Thymus (tissue), 11 donors: Measurements from ENCODE around the gene FOSB. TPM values are rescaled to one million over a fixed set of nuclear protein-coding genes. Genes with fewer than 3 reads are reported as not detected.

ENCODE experiments used
- DNase-seq, 9 donors: peaks; one replicate each; pipeline ENCODE4 v3.0.0-alpha.2; 2013; ENCODE audit warnings: low spot score in 9 of 9, low read depth in 6 of 9, missing footprints in 1 of 9
- H3K27ac ChIP-seq, 2 donors: one replicate each; pipeline ENCODE4 v1.5.1; 2013; ENCODE audit warnings: control low read depth in 1 of 2, low read depth in 1 of 2, low read length in 1 of 2, mild to moderate bottlenecking in 1 of 2, moderate library complexity in 1 of 2
- H3K27me3 ChIP-seq, 2 donors: one replicate each; pipeline ENCODE4 v1.5.1; 2013; ENCODE audit warnings: low read length in 1 of 2; ENCODE audit not compliant: control insufficient read depth in 2 of 2, insufficient read depth in 1 of 2
- H3K36me3 ChIP-seq, 2 donors: one replicate each; pipeline ENCODE4 v1.5.1; 2013; ENCODE audit warnings: low read length in 1 of 2, mild to moderate bottlenecking in 1 of 2, moderate library complexity in 1 of 2; ENCODE audit not compliant: control insufficient read depth in 2 of 2, insufficient read depth in 2 of 2
- H3K4me1 ChIP-seq, 2 donors: one replicate each; pipeline ENCODE4 v1.5.1; 2013; ENCODE audit warnings: low read length in 2 of 2; ENCODE audit not compliant: control insufficient read depth in 2 of 2, insufficient read depth in 2 of 2
- H3K4me3 ChIP-seq, 2 donors: one replicate each; pipeline ENCODE4 v1.5.1; 2013; ENCODE audit warnings: low read length in 2 of 2, control low read depth in 1 of 2, mild to moderate bottlenecking in 1 of 2
- H3K9me3 ChIP-seq, 2 donors: one replicate each; pipeline ENCODE4 v1.5.1; 2013; ENCODE audit warnings: low read length in 1 of 2, mild to moderate bottlenecking in 1 of 2; ENCODE audit not compliant: control insufficient read depth in 2 of 2, insufficient read depth in 1 of 2
- WGBS: extraction: QIAGEN DNeasy Blood & Tissue Kit; methylation state at CpG from one replicate; pipeline ENCODE4 v1.1.7; 2013; 5-methylcytosine and 5-hydroxymethylcytosine counted together
- polyA plus RNA-seq: library from polyadenylated mRNA; stranded (reverse); fragments of 200-250 nt; gene quantifications from one replicate; pipeline ENCODE4 v1.2.3, GENCODE V29; 2013
- total RNA-seq: library from RNA; stranded (reverse); fragments of 120-200 nt; gene quantifications from one replicate; pipeline ENCODE4 v1.2.4, GENCODE V29; 2013
- donor health status: healthy.

The FOSB gene
- total and polyA plus RNA-seq, 2 donors, result 6.1 to 7.1 TPM

GRCh38 chr19:45517238-45517637 lies 49.4 kb downstream of the FOSB start:
- H3K27me3 ChIP-seq, result no peaks in the 10 kb centered on the region
- H3K4me3 ChIP-seq, result no peak overlapping the region
- peaks cover 37 to 62% of the 10 kb centered on the region in 2 donors for H3K36me3 ChIP-seq
- DNase-seq, result no peak
- H3K27ac ChIP-seq, result no peak overlapping the region
- peaks cover 10 to 18% of the 10 kb centered on the region in 2 donors for H3K4me1 ChIP-seq
- WGBS, result 93% methylated on average over 7 of the region's 7 CpGs
- H3K9me3 ChIP-seq, result no peaks in the 10 kb centered on the region

DNA sequence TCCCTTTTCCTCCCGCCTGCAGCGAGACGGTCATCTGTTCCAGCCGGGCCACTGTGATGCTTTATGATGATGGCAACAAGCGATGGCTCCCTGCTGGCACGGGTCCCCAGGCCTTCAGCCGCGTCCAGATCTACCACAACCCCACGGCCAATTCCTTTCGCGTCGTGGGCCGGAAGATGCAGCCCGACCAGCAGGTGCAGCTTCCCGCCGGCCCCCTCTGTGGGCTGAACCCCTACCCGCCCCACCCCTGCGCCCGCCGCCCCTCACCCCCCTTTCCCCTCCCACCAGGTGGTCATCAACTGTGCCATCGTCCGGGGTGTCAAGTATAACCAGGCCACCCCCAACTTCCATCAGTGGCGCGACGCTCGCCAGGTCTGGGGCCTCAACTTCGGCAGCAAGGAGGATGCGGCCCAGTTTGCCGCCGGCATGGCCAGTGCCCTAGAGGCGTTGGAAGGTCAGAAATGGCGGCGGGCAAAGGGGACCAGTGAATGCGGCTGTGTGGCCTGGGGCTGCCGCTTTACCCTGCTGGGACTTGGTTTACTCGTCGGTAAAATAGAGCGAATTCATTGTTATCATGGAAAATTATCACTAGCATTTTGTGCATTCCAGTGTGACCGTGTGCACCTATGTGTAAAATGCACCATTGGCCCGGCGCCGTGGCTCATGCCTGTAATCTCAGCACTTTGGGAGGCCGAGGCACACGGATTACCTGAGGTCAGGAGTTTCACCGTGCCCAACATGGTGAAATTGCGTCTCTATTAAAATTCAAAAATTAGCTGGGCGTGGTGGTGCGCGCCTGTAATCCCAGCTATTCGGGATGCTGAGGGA lies 50.1 kb downstream of the FOSB start:
- Histone ChIP-seq H3K36me3 (peaks cover 43 to 67% of the 10 kb centered on the region in 2 donors), H3K4me1 (peaks cover 10 to 18% of the 10 kb centered on the region in 2 donors), H3K27me3 (no peaks in the 10 kb centered on the region), H3K4me3 (no peak overlapping the region), H3K9me3 (no peaks in the 10 kb centered on the region), H3K27ac (no peak overlapping the region)
- DNase-seq, result no peak
- WGBS, result 96% methylated on average over 50 of the region's 50 CpGs

DNA sequence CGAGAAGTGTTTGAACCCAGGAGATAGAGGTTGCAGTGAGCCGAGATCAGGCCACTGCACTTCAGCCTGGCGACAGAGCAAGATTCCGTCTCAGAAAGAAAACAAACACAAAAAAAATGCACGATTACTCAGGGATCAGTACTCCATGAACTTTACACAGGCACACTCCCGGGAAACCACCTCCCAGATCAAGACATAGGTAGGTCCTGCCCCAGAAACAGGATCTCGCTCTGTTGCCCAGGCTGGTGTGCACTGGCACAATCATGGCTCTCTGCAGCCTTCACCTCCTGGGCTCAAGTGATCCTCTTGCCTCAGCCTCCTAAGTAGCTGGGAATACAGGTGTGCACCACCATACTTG lies 50.7 kb downstream of the FOSB start:
- Histone ChIP-seq H3K27ac (no peak overlapping the region), H3K9me3 (no peaks in the 10 kb centered on the region), H3K36me3 (peaks cover 46 to 67% of the 10 kb centered on the region in 2 donors), H3K4me1 (peaks cover 10 to 18% of the 10 kb centered on the region in 2 donors), H3K27me3 (no peaks in the 10 kb centered on the region), H3K4me3 (no peak overlapping the region)
- WGBS, result 96% methylated on average over 7 of the region's 7 CpGs
- DNase-seq, result no peak

DNA sequence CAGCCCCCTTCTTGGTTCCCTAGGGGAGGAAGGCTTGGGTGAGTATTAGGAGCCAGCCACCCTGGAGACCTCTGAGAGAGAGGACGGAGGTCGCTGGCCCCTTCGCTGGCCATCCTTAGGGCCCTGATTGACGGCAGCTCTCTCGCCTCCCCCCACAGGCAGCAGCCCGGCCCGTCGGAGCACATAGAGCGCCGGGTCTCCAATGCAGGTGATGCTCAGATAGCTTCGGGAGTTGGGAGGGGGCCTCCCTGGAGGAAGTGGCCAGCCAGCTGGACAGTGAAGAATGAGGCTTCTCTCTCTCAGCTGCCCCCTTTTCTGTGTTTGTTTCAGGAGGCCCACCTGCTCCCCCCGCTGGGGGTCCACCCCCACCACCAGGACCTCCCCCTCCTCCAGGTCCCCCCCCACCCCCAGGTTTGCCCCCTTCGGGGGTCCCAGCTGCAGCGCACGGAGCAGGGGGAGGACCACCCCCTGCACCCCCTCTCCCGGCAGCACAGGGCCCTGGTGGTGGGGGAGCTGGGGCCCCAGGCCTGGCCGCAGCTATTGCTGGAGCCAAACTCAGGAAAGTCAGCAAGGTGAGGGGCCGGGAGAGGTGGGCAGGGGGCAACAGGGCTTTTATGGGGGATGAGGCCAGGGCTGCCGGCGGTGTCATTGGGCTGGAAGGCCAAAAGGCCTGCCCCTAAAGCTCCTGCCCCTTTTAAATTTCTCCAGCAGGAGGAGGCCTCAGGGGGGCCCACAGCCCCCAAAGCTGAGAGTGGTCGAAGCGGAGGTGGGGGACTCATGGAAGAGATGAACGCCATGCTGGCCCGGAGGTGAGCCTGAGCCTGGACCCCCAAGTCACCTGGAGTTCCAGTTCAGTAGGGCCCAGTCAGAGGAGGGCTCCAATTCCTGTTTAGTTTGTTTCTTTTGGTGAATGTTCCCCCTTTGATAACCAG lies 54.5 kb downstream of the FOSB start:
- Histone ChIP-seq H3K27ac (no peak overlapping the region), H3K9me3 (no peaks in the 10 kb centered on the region), H3K4me1 (no peaks in the 10 kb centered on the region), H3K27me3 (no peaks in the 10 kb centered on the region), H3K4me3 (no peak overlapping the region), H3K36me3 (peaks cover 71 to 80% of the 10 kb centered on the region in 2 donors)
- no peak for DNase-seq
- 96% methylated on average over 24 of the region's 24 CpGs for WGBS

- no peak overlapping the region for H3K4me3 ChIP-seq
- H3K36me3 ChIP-seq, result peaks cover 59 to 66% of the 10 kb centered on the region in 2 donors
- peak in 8 of 9 donors; percentile 13 to 82 (median 61) for DNase-seq
- H3K27me3 ChIP-seq, result peaks cover 0 to 8% of the 10 kb centered on the region in 2 donors
- 82% methylated on average over 9 of the region's 9 CpGs for WGBS
- H3K9me3 ChIP-seq, result no peaks in the 10 kb centered on the region
- H3K27ac ChIP-seq, result no peak overlapping the region
- peaks cover 0 to 2% of the 10 kb centered on the region in 2 donors for H3K4me1 ChIP-seq
Observed at GRCh38 chr19:45523642-45524256, 56.0 kb downstream of the FOSB start.

GRCh38 chr19:45524575-45525129 lies 56.9 kb downstream of the FOSB start:
- Histone ChIP-seq H3K27ac (no peak overlapping the region), H3K9me3 (no peaks in the 10 kb centered on the region), H3K27me3 (peaks cover 0 to 17% of the 10 kb centered on the region in 2 donors), H3K36me3 (peaks cover 59 to 61% of the 10 kb centered on the region in 2 donors), H3K4me3 (no peak overlapping the region), H3K4me1 (peaks cover 4 to 11% of the 10 kb centered on the region in 2 donors)
- WGBS, result 99% methylated on average over 15 of the region's 15 CpGs
- no peak for DNase-seq

Other genes with a start within 250 kb of the FOSB start
- 0.42 TPM for gene EXOC3L2, start 222.6 kb upstream of the FOSB start, total RNA-seq
- 0.75 TPM for gene EXOC3L2, start 222.6 kb upstream of the FOSB start, polyA plus RNA-seq
- gene MARK4, start 216.7 kb upstream of the FOSB start, total RNA-seq, result 6.0 TPM
- gene MARK4, start 216.7 kb upstream of the FOSB start, polyA plus RNA-seq, result 9.8 TPM
- 2.3 TPM for gene CKM, start 145.1 kb upstream of the FOSB start, total RNA-seq
- 4.5 TPM for gene CKM, start 145.1 kb upstream of the FOSB start, polyA plus RNA-seq
- 2.5 TPM for gene KLC3, start 127.2 kb upstream of the FOSB start, total RNA-seq
- gene KLC3, start 127.2 kb upstream of the FOSB start, polyA plus RNA-seq, result 5.5 TPM
- gene ERCC2, start 97.4 kb upstream of the FOSB start, total RNA-seq, result 5.0 TPM
- gene ERCC2, start 97.4 kb upstream of the FOSB start, polyA plus RNA-seq, result 14.2 TPM
- gene PPP1R13L, start 62.9 kb upstream of the FOSB start, total RNA-seq, result 1.7 TPM
- 41.6 TPM for gene PPP1R13L, start 62.9 kb upstream of the FOSB start, polyA plus RNA-seq
- gene POLR1G, start 61.4 kb upstream of the FOSB start, total RNA-seq, result 5.8 TPM
- gene POLR1G, start 61.4 kb upstream of the FOSB start, polyA plus RNA-seq, result 1.8 TPM
- gene ERCC1, start 44.1 kb upstream of the FOSB start, total RNA-seq, result 61.6 TPM
- gene ERCC1, start 44.1 kb upstream of the FOSB start, polyA plus RNA-seq, result 42.6 TPM
- gene RTN2, start 29.1 kb downstream of the FOSB start, total RNA-seq, result 1.6 TPM
- 5.0 TPM for gene RTN2, start 29.1 kb downstream of the FOSB start, polyA plus RNA-seq
- gene PPM1N, start 30.4 kb downstream of the FOSB start, total RNA-seq, result 4.8 TPM
- 4.0 TPM for gene PPM1N, start 30.4 kb downstream of the FOSB start, polyA plus RNA-seq
- 61.2 TPM for gene VASP, start 39.5 kb downstream of the FOSB start, total RNA-seq
- gene VASP, start 39.5 kb downstream of the FOSB start, polyA plus RNA-seq, result 138 TPM
- gene OPA3, start 116.8 kb downstream of the FOSB start, total RNA-seq, result 3.4 TPM
- gene OPA3, start 116.8 kb downstream of the FOSB start, polyA plus RNA-seq, result 7.4 TPM
- 0.09 TPM for gene GPR4, start 134.2 kb downstream of the FOSB start, total RNA-seq
- gene GPR4, start 134.2 kb downstream of the FOSB start, polyA plus RNA-seq, result 1.3 TPM
- gene EML2, start 171.4 kb downstream of the FOSB start, total RNA-seq, result 19.3 TPM
- 55.2 TPM for gene EML2, start 171.4 kb downstream of the FOSB start, polyA plus RNA-seq
- gene GIPR, start 200.2 kb downstream of the FOSB start, total RNA-seq, result 0.14 TPM
- gene GIPR, start 200.2 kb downstream of the FOSB start, polyA plus RNA-seq, result 1.6 TPM
- 711 TPM for gene SNRPD2, start 224.0 kb downstream of the FOSB start, total RNA-seq
- 395 TPM for gene SNRPD2, start 224.0 kb downstream of the FOSB start, polyA plus RNA-seq
- gene QPCTL, start 224.7 kb downstream of the FOSB start, total RNA-seq, result 3.1 TPM
- gene QPCTL, start 224.7 kb downstream of the FOSB start, polyA plus RNA-seq, result 8.2 TPM